Right kidney (tissue), 9 donors: Measurements from ENCODE around the gene ACLY.

ENCODE experiments used
- DNase-seq: peaks from one replicate; pipeline ENCODE4 v3.0.0-alpha.2; 2016
- long read RNA-seq, 8 donors: transcript quantifications; one replicate each; lab custom pipeline, GENCODE V29; 2026

Gene ACLY
- long read RNA-seq, donor 1, partial matches to known transcripts: 6 of 6 reads
- long read RNA-seq, donor 1, other reads (novel, unspliced or antisense): 0 of 6 reads
- long read RNA-seq, donor 2, full-length matches to known transcripts: 1 of 1 reads
- long read RNA-seq, donor 2, partial matches to known transcripts: 0 of 1 reads
- long read RNA-seq, donor 2, other reads (novel, unspliced or antisense): 0 of 1 reads
- long read RNA-seq, donor 3: 0 reads
- long read RNA-seq, donor 4, partial matches to known transcripts: 5 of 6 reads
- long read RNA-seq, donor 4, other reads (novel, unspliced or antisense): 0 of 6 reads
- long read RNA-seq, donor 5, full-length matches to known transcripts: 3 of 8 reads
- long read RNA-seq, donor 5, partial matches to known transcripts: 5 of 8 reads
- long read RNA-seq, donor 5, other reads (novel, unspliced or antisense): 0 of 8 reads
- long read RNA-seq, donor 6: 0 reads
- long read RNA-seq, donor 7: 0 reads
- long read RNA-seq, donor 8, full-length matches to known transcripts: 2 of 2 reads
- long read RNA-seq, donor 8, partial matches to known transcripts: 0 of 2 reads
- long read RNA-seq, donor 8, other reads (novel, unspliced or antisense): 0 of 2 reads

DNA sequence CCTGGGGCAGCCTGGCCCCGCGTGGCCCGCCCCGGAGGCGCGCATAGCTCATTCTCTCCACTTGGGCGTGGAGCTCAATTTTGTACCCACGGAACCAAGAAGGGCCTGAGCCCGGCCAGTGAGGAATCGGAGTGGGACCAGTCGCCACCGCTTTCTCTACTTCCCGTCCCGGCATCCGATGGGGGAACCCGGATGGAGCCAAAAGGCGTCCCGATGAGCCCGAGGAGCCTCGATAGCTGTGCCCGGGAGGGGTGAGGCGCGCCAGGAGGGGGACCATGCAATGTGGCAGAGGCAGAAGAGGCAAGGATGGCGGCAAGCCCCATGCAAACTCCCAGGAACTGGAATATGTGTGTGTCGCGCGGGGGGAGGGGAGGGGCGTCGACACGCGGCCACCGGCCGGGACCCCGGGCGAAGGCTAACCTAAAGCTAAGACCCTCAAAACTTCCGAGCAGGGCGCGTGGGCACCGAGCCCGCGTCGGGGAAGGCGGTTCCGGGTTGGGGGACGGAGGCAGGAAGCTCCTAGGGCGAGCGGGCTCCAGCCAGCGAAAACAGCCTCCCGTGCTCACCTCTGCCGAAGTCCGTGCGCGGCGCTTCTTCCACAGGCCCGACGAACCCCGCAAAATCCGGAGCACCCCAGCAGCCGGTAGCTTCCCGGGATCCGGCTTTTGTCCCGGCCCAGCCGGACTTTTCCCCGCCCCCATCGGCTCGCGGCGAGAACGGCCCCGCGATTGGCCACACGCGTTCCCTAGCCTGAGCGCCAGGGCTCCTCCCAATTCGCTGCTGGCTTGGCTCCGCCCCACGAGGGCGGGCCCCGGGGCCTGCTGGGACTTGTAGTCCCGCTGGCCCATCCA is at the start of gene ACLY:
Gene ACLY (minus strand): TSS at position 638 of the 851 bp plus-strand sequence. CDS start 5,078 bp downstream, outside the sequence.
- peak; percentile 92 for DNase-seq

DNA sequence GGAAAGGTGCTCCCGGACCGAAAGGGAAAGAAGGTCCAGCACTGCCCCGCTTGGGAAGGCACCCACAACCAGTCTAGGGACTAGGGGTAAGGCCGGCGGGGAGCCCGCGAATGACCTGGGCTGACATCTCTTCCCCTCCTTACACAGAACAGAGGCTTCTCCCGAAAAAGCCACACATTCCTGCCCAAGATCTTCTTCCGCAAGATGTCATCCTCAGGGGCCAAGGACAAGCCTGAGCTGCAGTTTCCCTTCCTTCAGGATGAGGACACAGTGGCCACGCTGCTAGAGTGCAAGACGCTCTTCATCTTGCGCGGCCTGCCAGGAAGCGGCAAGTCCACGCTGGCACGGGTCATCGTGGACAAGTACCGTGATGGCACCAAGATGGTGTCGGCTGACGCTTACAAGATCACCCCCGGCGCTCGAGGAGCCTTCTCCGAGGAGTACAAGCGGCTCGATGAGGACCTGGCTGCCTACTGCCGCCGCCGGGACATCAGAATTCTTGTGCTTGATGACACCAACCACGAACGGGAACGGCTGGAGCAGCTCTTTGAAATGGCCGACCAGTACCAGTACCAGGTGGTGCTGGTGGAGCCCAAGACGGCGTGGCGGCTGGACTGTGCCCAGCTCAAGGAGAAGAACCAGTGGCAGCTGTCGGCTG is 49.3 kb upstream of the ACLY start:
- no peak for DNase-seq

DNA sequence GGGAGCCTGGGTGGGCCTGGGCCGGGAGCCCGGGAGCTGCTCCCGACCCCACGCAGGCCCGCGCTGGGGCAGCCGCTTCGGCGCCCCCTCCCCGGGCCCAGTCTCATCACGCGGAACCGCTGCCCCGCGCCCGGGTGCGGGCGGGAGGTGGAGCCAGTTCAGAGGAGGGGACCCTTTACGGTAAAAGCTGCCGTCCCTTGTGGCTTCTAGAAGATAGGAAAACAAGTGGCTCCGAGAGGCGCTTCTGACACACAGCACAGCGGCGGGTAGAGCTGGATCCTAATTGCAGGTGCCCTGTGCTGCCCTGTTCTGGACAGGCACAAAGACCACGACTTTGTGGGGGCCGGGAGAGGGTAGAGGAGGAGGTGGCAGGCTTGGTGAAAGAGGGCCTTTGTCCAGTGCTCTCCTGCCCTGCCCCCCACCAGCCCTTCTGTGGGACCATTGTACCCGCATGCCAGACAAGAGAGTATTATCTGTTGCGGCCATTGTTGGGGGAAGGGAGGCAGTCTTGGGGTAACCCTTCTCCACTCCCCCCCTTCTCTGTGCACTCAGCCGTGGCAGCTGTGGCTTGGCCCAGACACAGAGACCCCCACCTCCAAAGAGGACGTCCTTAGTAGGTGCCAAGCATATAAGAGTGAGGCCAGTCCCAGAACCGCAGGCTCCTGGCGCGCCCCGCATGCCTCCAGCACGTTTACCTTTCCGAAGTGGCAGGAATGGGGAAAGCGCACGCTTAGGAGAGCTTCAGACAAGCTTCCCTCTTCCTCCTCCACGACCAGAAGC is 48.6 kb upstream of the ACLY start:
- peak; percentile 38 for DNase-seq

DNA sequence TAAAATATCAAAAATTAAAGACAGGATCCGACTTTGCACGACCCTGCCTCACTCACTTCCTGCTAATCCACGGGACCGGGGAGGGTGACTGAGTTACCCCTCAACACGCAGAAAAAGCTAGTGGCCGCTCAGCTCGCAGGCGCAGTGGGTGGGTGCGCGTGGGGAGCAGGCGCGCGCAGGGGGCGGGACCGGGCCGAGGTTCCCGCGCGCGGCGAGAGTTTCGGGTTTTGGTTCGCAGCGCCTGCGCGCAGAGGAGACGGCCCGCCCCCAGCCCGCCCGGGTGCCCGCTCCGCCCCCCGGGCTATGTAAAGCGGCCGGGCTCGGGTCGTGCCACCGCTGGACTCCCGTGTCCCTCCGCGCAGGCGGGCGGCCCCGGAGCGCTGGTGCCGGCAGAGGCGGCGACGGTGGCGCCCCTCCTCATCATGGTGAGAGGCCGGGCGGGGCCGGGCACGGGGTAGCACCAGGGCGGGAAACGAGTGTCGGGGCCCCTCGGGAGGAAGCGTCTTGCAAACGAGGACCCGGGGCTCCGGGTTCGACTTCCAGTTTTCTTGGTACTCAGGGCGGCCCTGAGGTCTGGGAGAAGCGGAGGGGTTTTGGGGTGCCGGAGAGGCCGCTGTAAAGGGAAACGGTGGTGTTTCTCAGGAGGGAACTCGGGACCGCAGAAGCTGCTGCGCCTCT is 47.9 kb upstream of the ACLY start, which contains the start of gene CNP:
Gene CNP (plus strand): TSS at position 333 of the 678 bp plus-strand sequence. CDS start 90 bp downstream, at position 423.
- peak; percentile 93 for DNase-seq

DNA sequence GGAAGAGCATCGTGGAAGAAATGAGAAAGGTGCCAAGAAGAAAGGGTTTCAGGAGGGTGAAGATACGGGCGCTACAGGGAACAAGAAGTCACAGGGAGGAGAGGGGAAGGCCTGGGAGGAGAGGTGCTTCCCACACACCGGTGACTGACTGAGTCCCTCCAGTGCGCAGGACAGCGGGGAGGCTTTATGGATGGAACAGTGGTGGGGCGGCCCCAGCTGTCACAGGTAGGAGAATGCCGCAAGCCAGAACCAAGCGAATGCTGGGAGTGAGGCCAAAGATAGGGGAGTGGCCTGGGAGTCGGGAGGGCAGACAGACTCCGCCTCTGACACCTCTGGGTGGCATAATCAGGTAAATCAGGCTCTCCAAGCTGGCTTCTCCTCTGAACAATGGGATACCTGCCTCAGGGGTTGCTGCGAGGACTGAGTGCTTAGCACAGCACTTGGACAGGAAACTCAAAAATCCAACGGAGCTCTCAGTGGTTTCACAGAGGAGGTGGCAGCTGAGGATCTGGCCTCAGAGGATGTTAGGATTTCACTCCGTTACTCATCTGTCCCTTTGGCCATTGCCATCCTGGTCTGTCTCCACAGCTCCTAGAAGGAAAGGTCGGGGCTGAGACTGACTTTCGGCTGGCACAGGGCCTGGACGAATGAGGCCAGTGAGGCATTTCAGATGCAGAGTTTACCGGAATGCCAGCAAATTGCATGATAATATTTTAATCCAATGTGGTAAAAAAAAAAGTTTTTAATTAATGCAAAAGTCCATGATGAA is 47.1 kb upstream of the ACLY start:
- no peak for DNase-seq

DNA sequence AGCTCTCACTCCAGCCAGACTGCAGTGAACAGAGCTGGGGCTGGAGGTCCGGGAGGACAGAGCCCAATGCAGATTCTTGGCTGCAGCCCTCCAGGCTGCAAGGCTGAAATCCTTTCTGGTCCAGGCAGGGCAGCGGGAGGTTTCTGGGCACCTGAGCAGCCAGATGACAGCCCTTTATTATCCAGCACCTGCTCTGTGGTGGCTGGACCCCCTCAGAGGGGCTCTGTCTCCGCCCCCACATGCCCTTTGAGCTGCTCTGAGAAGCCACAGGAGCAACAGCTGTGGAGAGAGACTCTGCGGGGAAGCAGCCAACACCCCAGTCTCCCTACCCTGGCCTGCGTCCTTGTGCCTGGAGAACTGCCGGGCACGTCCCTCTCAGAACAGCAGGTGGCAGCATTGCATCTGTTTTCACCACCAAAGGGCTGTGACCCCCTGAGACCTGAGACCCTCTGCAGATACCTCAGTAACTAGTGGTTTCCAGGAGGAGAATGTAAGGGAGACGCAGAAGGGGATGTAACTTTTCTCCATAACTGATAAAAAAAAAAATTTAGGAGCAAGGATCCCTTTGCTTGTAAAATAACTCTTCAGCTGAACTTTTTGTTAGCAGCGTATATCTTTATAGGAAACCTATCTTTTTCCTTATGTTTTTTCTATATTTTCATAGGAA is 44.1 kb upstream of the ACLY start:
- DNase-seq: peak; percentile 62

DNA sequence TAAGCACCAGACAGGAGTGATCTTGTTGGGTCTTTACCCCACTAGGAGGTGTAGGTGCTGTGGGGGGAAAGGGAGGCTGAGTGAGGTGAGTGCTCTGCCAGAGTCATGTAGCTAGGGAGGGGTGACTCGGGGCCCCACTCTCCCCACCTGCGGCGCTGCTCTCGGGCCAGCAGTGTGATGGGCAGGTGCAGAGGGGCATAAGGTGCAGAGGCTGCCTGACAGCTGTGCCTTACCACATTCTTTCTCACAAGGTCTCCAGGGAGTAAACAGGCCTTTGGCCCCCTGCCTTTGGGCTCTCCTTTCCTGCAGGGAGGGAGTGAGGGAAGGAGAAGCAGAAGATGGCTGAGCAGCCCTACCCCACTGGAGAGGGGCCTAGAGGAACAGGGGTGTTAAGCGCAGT is 43.4 kb upstream of the ACLY start:
- no peak for DNase-seq

DNA sequence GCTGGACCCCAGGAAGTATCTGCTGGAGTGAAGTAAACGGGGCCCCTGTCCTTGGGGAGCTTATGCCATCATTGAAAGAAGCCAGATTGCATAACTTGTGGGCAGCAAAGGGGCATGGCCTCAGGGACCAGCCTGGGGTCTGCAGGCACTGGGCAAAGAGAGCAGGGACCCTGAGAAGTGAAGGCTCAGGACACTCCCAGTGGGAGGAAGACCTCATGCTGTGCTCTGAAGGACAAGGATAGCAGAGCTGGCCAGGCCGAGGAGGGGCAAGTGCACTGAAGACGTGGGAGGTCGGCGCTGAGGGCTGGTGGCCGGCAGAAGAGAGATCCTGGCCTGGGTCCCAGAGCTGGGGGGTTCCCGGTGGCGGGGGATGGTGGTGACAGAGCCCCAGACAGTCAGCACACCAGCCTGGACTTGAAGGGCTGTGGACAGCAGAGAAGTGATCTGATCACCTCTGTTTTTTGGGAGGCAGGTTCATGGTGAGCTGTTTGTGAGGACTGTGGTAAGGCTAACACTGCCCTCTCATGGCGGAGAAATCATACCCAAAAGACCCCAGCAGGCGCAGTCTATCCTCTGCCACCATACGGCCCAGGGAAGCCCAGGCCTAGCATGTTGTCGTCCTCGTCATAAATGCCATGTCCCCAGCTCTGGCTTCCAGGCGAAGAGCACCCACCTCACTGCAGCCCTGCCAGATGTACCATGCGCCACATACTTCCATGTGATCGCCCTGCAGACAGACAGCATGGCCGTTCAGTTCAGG is 40.8 kb upstream of the ACLY start:
- peak; percentile 46 for DNase-seq

DNA sequence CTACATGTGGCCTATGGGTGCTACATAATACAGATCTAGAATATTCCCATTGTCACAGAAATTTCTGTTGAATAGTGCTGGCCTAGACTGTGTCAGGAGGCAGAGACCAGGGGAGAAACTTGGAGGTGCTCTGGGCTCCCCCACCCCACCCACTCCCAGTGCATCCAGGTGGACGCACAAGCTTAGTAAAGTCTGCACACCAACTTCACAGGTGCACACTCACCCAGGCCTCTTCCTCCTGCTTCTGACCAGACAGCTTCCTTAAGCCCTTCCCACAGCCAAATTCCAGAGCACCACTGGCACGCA is 40.2 kb upstream of the ACLY start:
- DNase-seq: no peak

DNA sequence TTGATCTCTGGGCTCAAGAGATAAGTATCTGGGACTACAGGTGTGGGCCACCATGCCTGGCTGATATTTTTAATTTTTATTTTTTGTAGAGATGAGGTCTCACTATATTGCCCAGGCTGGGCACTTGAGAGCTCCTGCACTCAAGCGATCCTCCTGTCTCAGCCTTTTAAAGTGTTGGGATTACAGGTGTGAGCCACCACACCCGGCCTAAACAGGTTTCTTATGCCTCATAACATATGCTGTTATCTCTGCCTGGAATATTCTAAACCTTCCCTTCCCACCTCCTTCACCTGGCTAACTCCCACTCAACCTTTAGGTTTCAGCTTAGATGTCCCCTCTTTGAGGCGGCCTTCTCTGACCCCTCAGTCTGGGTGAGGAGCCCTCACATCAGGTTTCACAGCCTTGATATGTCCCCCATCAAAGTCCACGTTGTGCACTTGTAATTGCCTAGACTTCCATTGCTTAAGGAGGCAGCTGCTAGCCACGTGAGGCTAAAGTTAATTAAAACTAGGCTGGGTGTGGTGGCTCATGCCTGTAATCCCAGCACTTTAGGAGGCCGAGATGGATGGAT is 39.2 kb upstream of the ACLY start:
- no peak for DNase-seq

DNA sequence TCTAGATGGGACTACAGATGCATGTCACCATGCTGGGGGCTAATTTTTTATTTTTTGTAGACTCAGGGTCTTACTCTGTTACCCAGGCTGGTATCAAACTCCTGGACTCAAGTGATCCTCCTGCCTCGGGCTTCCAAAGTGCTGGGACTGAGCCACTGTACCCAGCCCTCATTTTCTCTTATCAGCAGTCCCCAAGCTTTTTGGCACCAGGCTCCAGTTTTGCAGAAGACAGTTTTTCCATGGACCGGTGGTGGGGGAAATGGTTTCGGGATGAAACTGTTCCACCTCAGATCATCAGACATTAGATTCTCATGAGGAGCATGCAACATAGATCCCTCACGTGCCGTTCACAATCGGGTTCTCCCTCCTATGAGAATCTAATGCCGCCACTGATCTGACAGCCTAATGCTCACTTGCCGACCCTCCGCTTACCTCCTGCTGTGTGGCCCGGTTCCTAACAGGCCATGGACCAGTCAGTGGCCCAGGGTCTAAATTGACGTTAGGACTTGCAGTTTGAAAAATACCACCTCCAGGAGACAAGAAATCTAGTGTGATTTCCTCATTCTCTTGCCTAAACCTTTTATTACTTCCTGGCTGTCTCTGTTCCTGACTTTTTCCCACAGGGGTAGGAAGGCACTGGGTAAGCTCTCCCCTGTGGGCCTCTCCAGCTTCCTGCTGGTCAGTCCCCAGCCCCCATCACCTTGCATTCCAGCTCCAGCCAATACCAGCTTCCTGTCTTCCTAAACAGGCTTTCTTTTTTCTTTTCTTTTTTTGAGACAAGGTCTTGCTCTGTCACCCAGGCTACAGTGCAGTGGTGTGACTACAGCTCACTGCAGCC is 38.5 kb upstream of the ACLY start:
- no peak for DNase-seq

DNA sequence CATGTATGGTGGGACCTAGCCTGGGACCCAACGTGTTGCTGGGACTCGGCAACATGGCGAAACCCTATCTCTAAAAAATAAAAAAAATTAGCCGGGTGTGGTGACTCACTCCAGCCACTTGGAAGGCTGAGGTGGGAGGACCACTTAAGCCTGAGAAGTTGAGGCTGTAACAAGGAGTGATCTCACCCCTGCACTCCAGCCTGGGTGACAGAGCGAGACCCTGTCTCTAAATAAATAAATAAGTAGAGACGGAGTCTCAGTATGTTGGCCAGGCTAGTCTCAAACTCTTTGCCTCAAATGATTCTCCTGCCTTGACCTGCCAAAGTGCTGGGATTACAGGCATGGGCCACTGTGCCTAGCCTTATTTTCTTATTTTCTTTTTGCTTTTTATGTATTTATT is 37.8 kb upstream of the ACLY start:
- DNase-seq: no peak

DNA sequence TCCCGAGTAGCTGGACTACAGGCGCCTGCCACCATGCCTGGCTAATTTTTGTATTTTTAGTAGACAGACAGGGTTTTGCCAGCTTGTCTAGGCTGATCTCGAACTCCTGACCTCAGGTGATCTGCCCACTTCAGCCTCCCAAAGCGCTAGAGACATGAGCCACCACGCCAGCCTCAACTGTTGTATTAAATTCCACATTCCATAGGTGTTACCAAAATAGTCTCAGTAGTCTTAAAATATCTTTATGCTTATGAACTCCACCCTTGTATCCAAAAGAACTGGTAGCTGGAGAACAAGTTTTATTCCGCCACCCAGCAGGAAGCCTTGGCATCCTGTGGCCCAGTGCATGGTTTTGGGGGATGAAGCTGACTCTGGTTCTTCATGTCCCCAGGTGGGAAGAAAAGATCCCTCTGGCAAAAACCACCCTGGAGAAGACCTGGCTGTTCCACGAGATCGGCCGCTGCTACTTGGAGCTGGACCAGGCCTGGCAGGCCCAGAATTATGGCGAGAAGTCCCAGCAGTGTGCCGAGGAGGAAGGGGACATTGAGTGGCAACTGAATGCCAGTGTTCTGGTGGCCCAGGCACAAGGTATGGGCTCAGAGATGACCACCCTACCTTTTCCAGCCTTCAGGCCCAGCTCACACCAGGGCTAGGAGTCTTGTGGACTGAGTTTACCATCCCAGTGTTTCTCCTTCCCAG is 30.2 kb upstream of the ACLY start:
- no peak for DNase-seq

DNA sequence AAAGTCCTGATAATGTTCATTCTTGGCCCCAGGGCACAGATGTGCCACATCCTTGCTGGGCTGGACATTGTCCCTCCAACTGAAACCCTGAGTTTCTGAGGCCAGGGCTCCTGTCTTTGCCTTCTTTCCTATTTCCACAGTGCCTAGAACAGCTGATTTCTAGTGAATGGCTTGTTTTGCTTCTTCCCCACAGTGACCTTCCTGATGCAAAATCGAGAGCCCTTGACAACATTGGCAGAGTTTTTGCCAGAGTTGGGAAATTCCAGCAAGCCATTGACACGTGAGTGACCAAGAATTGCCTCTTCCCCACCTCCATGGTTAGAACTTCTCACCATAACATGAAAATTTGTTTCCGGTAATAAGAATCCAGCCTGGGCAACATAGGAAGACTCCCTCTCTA is 26.2 kb upstream of the ACLY start:
- DNase-seq: no peak

DNA sequence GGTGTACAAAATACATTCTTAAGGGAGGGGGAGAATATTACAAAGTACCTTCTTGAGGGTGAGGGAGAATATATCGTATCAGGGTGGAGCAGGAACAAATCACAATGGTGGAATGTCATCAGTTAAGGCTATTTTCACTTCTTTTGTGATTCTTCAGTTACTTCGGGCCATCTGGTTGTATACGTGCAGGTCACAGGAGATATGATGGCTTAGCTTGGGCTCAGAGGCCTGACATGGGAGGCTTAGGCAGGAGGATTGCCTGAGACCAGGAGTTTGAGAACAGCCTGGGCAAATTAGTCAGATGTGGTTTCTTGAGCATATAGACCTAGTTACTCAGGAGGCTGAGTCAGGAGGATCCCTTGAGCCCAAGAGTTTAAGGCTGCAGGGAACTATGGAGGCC is 24.7 kb upstream of the ACLY start:
- DNase-seq: no peak

DNA sequence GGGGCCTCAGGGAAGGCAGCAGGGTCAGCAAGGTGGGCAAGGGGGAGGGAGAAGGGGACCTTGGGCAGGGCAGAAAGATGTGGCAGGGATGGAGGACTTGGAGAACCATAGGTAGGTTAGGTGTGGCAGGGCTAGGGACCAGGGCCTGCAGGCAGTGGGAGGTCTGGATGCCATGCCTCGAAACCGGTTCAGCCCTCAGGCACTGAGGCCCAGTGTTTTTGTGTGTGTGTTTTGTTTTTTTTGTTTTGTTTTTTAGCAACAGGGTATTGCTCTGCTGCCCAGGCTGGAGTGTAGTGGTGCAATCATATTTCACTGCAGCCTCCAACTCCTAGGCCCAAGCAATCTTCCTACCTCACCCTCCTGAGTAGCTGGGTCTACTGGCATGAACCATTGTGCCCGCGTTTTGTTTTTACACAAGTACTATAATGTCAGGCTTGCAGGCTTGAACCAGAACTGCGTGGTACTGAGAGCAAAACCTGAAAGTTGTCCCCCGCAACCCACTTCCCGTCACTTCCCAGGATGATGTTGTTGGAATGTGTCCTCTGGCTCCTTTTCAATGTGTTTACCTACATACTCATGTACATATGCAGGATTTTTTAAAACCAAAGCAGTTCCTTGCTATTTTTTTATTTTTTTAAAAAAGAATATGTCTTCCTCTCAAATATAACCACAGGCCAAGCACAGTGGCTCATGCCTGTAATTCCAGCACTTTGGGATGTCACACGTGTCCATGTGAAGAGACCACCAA is 24.0 kb upstream of the ACLY start:
- DNase-seq: no peak
